Amniotic stem cell (primary cell): ENCODE data around the gene ZMYND8.
"Not testable (repeated sequence)": the region's sequence is repeated elsewhere in the genome, so short reads cannot be mapped to it uniquely, and the experiment has no call there.

Source experiments
- DNase-seq: peaks from one replicate; lab custom pipeline; 2025; lab: John Stamatoyannopoulos, UW

The ZMYND8 gene

GRCh38 chr20:47310729-47311128, 45.8 kb downstream of the ZMYND8 start:
- DNase-seq = no peak

DNA sequence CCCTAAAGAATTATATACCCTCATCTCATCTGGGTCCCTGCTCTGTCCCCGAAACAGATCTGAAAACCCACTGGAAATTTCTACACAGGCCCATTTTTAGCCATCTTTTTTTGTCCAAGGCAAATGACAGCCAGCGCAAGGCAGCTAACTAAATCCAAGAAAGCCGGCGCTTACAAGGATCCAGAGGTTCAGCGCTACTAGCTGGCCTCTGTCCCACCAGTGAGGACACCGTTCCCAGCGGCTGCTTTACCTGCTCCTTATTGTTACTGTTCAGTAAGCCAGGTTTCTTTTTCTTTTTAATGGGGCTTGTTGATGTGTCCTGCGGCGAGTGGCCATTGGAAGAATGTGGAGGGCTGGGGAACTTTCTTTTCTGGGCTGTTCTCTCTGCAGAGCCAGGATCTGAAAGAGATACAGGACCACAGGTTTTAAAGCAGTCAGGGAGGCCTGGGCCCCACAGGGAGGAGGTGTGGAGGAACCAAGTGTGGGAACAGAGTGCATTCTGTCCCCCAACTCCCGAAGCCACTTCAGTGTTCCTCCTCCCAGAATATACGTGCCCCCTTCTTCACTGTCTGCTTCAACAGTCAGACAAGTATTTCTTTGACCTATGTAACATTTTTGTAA, 46.6 kb downstream of the ZMYND8 start:
- DNase-seq = no peak

DNA sequence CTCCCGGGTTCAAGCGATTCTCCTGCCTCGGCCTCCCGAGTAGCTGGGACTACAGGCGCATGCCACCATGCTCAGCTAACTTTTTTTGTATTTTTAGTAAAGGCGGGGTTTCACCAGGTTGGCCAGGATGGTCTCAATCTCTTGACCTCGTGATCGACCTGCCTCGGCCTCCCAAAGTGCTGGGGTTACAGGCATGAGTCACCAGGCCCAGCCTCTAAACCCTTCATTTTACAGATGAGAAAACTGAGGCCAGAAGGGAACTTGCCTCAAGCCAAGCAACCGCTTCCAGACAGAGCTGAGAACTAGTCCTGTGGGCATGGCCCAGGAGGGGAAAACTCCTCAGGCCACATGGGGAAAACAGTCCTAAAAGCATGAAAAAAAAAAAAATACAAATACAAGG, 47.1 kb downstream of the ZMYND8 start:
- DNase-seq = no peak

DNA sequence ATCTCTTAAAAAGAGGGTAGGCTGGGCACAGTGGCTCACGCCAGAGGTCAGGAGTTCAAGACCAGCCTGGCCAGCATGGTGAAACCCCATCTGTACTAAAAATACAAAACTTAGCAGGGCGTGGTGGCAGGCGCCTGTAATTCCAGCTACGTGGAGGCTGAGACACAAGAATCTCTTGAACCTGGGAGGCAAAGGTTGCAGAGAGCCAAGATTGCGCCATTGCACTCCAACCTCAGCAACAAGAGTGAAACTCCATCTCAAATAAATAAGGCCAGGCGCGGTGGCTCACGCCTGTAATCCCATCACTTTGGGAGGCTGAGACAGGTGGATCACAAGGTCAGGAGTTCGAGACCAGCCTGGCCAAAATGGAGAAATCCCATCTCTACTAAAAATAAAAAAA, 48.9 kb downstream of the ZMYND8 start:
- not testable (repeated sequence) for DNase-seq

- no peak for DNase-seq
Measured at GRCh38 chr20:47306755-47307370, 49.6 kb downstream of the ZMYND8 start.

DNA sequence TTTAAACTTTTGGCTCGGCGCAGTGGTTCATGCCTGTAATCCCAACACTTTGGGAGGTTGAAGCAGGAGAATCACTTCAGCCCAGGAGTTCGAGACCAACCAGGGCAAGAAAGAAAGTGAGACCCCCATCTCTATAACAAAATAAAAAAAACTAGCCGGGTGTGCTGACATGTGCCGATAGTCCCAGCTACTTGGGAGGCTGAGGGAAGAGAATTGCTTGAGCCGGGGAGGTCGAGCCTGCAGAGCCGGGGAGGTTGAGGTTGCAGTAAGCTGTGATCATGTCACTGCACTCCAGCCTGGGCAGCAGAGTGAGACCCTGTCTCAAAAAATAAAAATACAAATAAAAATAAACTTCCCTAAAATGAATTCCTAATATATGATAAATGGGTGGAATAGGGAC, 50.4 kb downstream of the ZMYND8 start:
- DNase-seq = no peak

GRCh38 chr20:47305667-47306066, 50.8 kb downstream of the ZMYND8 start:
- no peak for DNase-seq

DNA sequence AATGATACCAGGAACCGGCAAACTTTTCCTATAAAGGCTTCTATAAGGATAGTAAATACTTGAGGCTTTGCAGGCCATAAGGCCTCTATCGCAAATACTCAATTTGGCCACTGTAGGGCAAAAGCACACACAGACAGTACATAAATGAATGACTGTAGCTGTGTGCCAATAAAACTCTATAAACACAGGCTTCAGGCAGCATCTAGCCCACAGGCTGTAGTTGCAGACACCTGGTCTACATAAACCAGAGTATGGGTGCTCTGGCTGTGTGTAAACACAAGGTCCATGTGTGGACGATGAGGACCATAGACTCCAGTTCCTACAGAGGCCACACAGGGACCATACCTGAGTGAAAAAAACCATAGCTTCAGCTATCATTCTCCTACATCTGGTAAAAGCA, 52.2 kb downstream of the ZMYND8 start:
- DNase-seq = no peak

DNA sequence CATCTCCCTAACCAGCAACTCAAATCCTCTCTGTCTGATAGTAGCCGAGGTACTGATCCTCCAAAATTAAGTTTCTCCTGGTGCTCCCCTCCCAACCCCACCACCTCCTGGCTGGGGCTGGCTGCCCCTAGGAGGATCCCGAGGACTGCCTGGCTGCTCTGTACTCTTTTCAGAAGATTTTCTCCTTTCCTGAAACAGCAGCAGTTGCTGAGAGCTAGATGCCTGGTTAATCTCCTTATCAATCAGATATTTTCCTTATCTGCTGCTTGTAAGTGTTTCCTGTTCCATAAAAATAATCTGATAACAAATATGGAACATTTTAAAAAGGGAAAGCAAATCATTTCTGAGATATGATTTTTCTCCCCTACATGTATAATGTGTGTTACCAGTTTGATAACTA, 52.8 kb downstream of the ZMYND8 start:
- no peak for DNase-seq

- no peak for DNase-seq
Measured at GRCh38 chr20:47300071-47300470, 56.4 kb downstream of the ZMYND8 start.

GRCh38 chr20:47298624-47299023, 57.9 kb downstream of the ZMYND8 start:
- no peak for DNase-seq

- DNase-seq = no peak
Measured at GRCh38 chr20:47297746-47298145, 58.8 kb downstream of the ZMYND8 start.

DNA sequence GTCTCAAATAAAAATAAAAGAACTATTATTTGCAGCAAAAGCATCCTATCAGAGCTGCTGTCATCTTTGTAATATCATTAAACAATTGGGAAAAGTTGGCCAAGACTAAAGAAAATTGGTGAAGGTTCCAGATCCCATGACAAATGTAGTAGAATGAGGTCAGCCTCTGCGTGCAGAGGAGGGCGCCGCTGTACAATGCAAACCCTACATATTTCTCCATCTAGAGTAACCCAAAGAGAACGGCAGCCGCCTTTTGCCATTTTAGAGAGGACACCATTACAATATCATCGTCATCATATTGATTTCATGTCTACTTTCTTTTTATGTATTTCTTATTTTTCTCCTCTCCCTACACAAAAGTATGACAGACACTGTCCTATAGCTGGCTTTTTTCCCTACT, 59.5 kb downstream of the ZMYND8 start:
- no peak for DNase-seq

GRCh38 chr20:47295921-47296426, 60.5 kb downstream of the ZMYND8 start:
- no peak for DNase-seq

DNA sequence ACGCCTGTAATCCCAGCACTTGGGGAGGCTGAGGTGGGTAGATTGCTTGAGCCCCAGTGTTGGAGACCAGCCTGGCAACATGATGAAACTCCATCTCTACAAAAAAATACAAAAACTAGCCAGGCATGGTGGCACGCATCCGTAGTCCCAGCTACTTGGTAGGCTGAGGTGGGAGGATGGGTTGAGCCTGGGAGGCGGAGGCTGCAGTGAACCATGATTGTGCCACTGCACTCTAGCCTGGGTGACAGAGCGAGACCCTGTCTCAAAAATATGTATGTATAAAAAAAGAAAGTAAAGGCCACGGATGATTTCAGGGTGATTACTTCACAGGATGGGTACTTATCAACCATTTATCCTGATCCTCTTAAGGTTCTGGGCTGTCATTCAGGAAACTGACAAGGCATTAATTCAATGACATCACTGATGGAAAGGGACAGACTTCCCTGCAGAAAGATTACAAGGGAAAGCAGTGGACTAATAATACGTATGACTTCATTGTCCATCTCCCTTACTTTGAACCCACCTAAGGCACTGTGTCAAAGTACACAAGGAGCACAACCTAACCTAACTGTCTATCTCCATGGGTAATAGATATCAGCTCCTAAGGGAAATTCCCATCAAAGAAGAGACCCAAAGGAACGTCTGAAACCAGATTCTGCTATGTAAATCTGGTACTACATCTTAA, 61.2 kb downstream of the ZMYND8 start:
- no peak for DNase-seq

DNA sequence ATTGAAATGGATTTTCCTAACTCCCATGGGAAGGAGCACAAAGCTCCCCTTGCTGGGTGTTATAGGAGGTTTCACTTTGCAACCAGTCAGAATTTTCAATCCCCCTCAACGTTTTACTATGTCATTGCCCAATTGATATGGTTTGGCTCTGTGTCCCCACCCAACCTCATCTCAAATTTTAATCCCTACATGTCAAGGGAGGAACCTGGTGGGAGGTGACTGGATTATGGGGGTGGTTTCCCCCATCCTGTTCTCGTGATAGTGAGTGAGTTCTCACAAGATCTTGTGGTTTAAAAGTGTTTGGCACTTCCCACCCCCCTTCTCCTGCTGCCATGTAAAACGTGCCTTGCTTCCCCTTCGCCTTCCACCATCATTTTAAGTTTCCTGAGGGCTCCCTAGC, 62.9 kb downstream of the ZMYND8 start:
- DNase-seq = no peak

GRCh38 chr20:47292581-47292980, 63.9 kb downstream of the ZMYND8 start:
- DNase-seq = no peak

DNA sequence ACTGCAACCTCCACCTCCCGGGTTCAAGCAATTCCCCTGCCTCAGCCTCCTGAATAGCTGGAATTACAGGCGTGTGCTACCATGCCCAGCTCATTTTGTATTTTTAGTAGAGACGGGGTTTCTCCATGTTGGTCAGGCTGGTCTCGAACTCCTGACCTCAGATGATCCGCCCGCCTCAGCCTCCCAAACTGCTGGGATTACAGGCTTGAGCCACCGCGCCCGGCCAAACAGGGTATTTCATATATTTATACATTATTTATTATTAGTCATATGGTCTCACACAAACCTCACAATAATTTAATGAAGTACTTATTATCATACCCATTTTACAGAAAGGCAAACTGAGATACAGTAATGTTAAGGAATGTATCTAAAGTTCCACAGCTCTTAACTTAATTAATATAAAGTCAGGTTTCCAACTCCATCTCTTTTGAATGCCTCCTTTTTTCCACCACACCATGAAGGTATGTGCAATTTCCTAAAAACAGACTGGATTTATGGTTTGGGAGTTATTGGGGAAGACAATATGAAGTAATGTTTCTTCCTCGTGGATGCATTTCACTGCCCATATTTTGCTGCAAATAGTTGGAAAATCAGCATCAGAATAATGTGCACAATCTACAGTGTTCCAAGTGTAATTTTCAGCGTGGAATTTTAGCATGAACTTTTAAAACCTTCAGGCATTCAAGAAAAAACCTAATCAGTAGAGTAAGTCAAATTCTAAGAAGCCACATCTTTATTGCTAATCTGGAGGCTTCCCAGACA, 65.7 kb downstream of the ZMYND8 start:
- no peak for DNase-seq

- DNase-seq = no peak
Measured at GRCh38 chr20:47290008-47290407, 66.5 kb downstream of the ZMYND8 start.

- no peak for DNase-seq
Measured at GRCh38 chr20:47289096-47289495, 67.4 kb downstream of the ZMYND8 start.

GRCh38 chr20:47288530-47288929, 68.0 kb downstream of the ZMYND8 start:
- not testable (repeated sequence) for DNase-seq

- DNase-seq = no peak
Measured at GRCh38 chr20:47287609-47288144, 68.8 kb downstream of the ZMYND8 start.
